ENCODE measurements around the gene HS3ST4.

The HS3ST4 gene

GRCh38 chr16:25828510-25828909 is 136.8 kb downstream of the HS3ST4 start:
- no peaks in the 10 kb centered on the region for H3K9me3 Mint-ChIP-seq
- no peaks in the 10 kb centered on the region for H3K4me1 Mint-ChIP-seq (ENCODE audit: low read depth)
- H3K27ac Mint-ChIP-seq, result no peak overlapping the region
- no peaks in the 10 kb centered on the region for H3K36me3 Mint-ChIP-seq (ENCODE audit: low read depth)
- H3K27me3 Mint-ChIP-seq (ENCODE audit: low read depth), result no peaks in the 10 kb centered on the region
- H3K4me3 Mint-ChIP-seq, result no peak overlapping the region

GRCh38 chr16:25832291-25832690 is 140.5 kb downstream of the HS3ST4 start:
- Mint-ChIP-seq H3K4me3 (no peak overlapping the region), H3K4me1 (ENCODE audit: low read depth) (no peaks in the 10 kb centered on the region), H3K9me3 (no peaks in the 10 kb centered on the region), H3K36me3 (ENCODE audit: low read depth) (no peaks in the 10 kb centered on the region), H3K27me3 (ENCODE audit: low read depth) (no peaks in the 10 kb centered on the region), H3K27ac (no peak overlapping the region)

GRCh38 chr16:25834101-25834500 is 142.3 kb downstream of the HS3ST4 start:
- H3K4me1 Mint-ChIP-seq (ENCODE audit: low read depth), result peaks cover 3% of the 10 kb centered on the region

DNA sequence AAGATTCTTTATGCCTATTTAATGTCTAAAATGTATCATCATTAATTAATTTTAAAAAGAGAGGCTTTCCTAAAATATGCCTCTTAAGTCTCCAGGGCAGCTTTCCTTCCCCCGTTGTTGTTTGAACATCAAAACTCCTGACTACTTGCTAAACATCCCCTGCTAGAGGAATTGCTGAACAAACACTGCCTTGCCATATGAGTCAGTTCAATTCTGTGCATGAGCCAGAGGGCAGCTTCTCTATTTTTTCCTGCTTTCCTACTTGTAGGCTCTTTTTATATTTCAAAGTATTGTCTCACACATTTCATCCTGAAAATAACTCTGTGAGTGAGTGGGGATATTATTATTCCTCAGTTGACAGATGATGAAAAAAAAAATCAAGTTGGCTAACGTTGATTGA is 143.4 kb downstream of the HS3ST4 start:
- Mint-ChIP-seq H3K4me1 (ENCODE audit: low read depth) (peaks cover 3% of the 10 kb centered on the region), H3K4me3 (no peak overlapping the region), H3K9me3 (no peaks in the 10 kb centered on the region), H3K27ac (no peak overlapping the region), H3K36me3 (ENCODE audit: low read depth) (no peaks in the 10 kb centered on the region), H3K27me3 (ENCODE audit: low read depth) (no peaks in the 10 kb centered on the region)

More at GRCh38 chr16:25834101-25834500, 142.3 kb downstream of the HS3ST4 start:
- H3K9me3 Mint-ChIP-seq, result no peaks in the 10 kb centered on the region
- no peak overlapping the region for H3K27ac Mint-ChIP-seq
- H3K36me3 Mint-ChIP-seq (ENCODE audit: low read depth), result no peaks in the 10 kb centered on the region
- no peaks in the 10 kb centered on the region for H3K27me3 Mint-ChIP-seq (ENCODE audit: low read depth)
- no peak overlapping the region for H3K4me3 Mint-ChIP-seq

- H3K27me3 Mint-ChIP-seq (ENCODE audit: low read depth), result no peaks in the 10 kb centered on the region
- no peak overlapping the region for H3K4me3 Mint-ChIP-seq
- H3K9me3 Mint-ChIP-seq, result no peaks in the 10 kb centered on the region
- H3K36me3 Mint-ChIP-seq (ENCODE audit: low read depth), result no peaks in the 10 kb centered on the region
- peaks cover 3% of the 10 kb centered on the region for H3K4me1 Mint-ChIP-seq (ENCODE audit: low read depth)
- H3K27ac Mint-ChIP-seq, result no peak overlapping the region
Measured at GRCh38 chr16:25838724-25839186, 147.0 kb downstream of the HS3ST4 start.

GRCh38 chr16:25841761-25842160 is 150.0 kb downstream of the HS3ST4 start:
- no peaks in the 10 kb centered on the region for H3K9me3 Mint-ChIP-seq
- peaks cover under 1% of the 10 kb centered on the region for H3K27me3 Mint-ChIP-seq (ENCODE audit: low read depth)
- peaks cover 3% of the 10 kb centered on the region for H3K4me1 Mint-ChIP-seq (ENCODE audit: low read depth)
- no peaks in the 10 kb centered on the region for H3K36me3 Mint-ChIP-seq (ENCODE audit: low read depth)
- H3K27ac Mint-ChIP-seq, result no peak overlapping the region
- H3K4me3 Mint-ChIP-seq, result no peak overlapping the region

GRCh38 chr16:25845901-25846300 is 154.1 kb downstream of the HS3ST4 start:
- Mint-ChIP-seq H3K36me3 (ENCODE audit: low read depth) (no peaks in the 10 kb centered on the region), H3K4me3 (no peak overlapping the region), H3K4me1 (ENCODE audit: low read depth) (no peaks in the 10 kb centered on the region)

GRCh38 chr16:25854141-25854540 is 162.4 kb downstream of the HS3ST4 start:
- H3K27ac Mint-ChIP-seq, result no peak overlapping the region
- no peaks in the 10 kb centered on the region for H3K36me3 Mint-ChIP-seq (ENCODE audit: low read depth)
- H3K4me3 Mint-ChIP-seq, result no peak overlapping the region
- no peaks in the 10 kb centered on the region for H3K9me3 Mint-ChIP-seq
- no peaks in the 10 kb centered on the region for H3K27me3 Mint-ChIP-seq (ENCODE audit: low read depth)
- H3K4me1 Mint-ChIP-seq (ENCODE audit: low read depth), result no peaks in the 10 kb centered on the region

More at GRCh38 chr16:25845901-25846300, 154.1 kb downstream of the HS3ST4 start:
- Mint-ChIP-seq H3K27ac (no peak overlapping the region), H3K27me3 (ENCODE audit: low read depth) (peaks cover 3% of the 10 kb centered on the region), H3K9me3 (no peaks in the 10 kb centered on the region)

GRCh38 chr16:25855063-25855462 is 163.3 kb downstream of the HS3ST4 start:
- H3K4me1 Mint-ChIP-seq (ENCODE audit: low read depth), result no peaks in the 10 kb centered on the region
- H3K27me3 Mint-ChIP-seq (ENCODE audit: low read depth), result no peaks in the 10 kb centered on the region
- no peaks in the 10 kb centered on the region for H3K36me3 Mint-ChIP-seq (ENCODE audit: low read depth)
- H3K9me3 Mint-ChIP-seq, result no peaks in the 10 kb centered on the region
- no peak overlapping the region for H3K27ac Mint-ChIP-seq
- no peak overlapping the region for H3K4me3 Mint-ChIP-seq

DNA sequence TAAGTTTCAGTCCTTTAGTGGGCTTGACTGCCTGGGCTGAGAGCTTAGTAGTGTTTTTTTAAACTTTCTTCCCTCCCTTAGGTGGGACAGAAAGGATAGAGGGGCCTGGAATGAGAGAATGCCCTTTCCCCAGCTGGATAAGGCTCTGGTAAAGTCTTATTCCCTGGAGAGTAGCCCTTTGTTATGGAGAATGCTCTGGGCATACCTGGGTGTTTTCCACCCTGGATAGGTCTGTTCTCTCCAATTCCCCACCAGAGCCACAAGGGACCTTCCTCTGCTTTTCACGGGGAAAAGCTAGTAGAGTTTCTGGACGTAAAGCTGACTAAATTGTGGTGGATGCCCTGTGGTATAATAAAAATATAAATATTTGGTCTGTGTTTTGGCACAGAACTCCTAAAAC is 164.1 kb downstream of the HS3ST4 start:
- H3K9me3 Mint-ChIP-seq, result no peaks in the 10 kb centered on the region
- no peaks in the 10 kb centered on the region for H3K36me3 Mint-ChIP-seq (ENCODE audit: low read depth)
- no peaks in the 10 kb centered on the region for H3K27me3 Mint-ChIP-seq (ENCODE audit: low read depth)
- no peak overlapping the region for H3K27ac Mint-ChIP-seq
- H3K4me1 Mint-ChIP-seq (ENCODE audit: low read depth), result no peaks in the 10 kb centered on the region
- no peak overlapping the region for H3K4me3 Mint-ChIP-seq

GRCh38 chr16:25859645-25860044 is 167.9 kb downstream of the HS3ST4 start:
- Mint-ChIP-seq H3K27ac (no peak overlapping the region), H3K4me1 (ENCODE audit: low read depth) (no peaks in the 10 kb centered on the region), H3K4me3 (no peak overlapping the region), H3K27me3 (ENCODE audit: low read depth) (no peaks in the 10 kb centered on the region), H3K36me3 (ENCODE audit: low read depth) (no peaks in the 10 kb centered on the region), H3K9me3 (no peaks in the 10 kb centered on the region)

GRCh38 chr16:25867041-25867440 is 175.3 kb downstream of the HS3ST4 start:
- Mint-ChIP-seq H3K9me3 (peaks cover 3% of the 10 kb centered on the region), H3K36me3 (ENCODE audit: low read depth) (no peaks in the 10 kb centered on the region), H3K4me3 (no peak overlapping the region), H3K27me3 (ENCODE audit: low read depth) (no peaks in the 10 kb centered on the region), H3K4me1 (ENCODE audit: low read depth) (no peaks in the 10 kb centered on the region), H3K27ac (no peak overlapping the region)

DNA sequence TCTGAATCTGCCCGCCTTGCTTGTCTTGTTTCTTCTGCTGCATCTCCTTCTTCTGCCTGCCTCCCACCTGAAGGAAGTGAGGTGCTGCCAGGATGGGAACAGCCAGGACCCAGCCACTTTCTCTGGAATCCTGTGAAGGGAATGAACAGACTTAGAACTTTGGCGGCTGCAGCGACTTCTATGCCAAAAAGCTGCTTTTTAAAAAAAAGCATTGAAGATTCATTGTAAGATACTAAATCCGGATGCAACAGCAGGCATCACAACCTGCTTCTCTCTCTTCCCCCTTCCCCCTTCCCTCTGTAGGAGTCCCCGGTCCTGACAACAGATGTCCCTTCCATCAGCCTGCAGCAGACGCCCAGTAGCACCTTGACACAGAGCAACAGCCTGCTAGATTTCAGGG is 176.3 kb downstream of the HS3ST4 start:
- Mint-ChIP-seq H3K27ac (no peak overlapping the region), H3K36me3 (ENCODE audit: low read depth) (no peaks in the 10 kb centered on the region), H3K4me1 (ENCODE audit: low read depth) (no peaks in the 10 kb centered on the region), H3K4me3 (no peak overlapping the region), H3K27me3 (ENCODE audit: low read depth) (no peaks in the 10 kb centered on the region), H3K9me3 (peaks cover 7% of the 10 kb centered on the region)

DNA sequence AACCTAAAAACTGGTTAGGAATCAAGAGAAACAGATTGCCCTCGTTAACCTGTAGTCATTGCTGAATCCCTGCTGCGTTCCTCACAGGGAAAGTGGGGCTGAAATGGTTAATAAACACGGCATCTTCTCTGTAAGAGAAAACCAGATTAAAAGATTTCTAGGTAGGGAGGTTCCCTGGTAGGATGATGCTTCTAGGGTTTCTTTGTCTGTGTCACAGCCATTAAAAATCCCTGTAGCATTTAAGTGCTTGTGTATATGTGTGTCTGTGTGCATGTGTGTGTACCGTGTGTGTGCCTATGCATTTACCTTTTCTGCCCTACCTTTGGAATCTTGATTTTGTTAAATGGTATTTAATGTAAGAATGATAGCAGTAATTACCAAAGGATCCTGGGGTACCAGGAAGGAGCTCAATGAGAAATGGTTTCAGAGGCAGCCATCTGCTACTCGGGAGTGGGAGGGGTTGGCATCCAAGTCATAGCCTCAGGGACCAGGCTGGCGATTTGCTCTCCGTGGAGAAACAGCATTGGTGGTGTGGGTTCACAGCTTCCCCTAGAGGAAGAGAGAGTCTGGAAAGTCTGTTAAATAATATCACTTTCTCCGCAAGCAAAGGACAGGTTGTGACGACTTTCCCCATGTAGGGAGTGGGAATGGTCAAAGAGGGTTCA is 177.1 kb downstream of the HS3ST4 start:
- Mint-ChIP-seq H3K4me3 (no peak overlapping the region), H3K36me3 (ENCODE audit: low read depth) (no peaks in the 10 kb centered on the region), H3K27me3 (ENCODE audit: low read depth) (no peaks in the 10 kb centered on the region), H3K9me3 (peaks cover 14% of the 10 kb centered on the region), H3K27ac (no peak overlapping the region), H3K4me1 (ENCODE audit: low read depth) (no peaks in the 10 kb centered on the region)

DNA sequence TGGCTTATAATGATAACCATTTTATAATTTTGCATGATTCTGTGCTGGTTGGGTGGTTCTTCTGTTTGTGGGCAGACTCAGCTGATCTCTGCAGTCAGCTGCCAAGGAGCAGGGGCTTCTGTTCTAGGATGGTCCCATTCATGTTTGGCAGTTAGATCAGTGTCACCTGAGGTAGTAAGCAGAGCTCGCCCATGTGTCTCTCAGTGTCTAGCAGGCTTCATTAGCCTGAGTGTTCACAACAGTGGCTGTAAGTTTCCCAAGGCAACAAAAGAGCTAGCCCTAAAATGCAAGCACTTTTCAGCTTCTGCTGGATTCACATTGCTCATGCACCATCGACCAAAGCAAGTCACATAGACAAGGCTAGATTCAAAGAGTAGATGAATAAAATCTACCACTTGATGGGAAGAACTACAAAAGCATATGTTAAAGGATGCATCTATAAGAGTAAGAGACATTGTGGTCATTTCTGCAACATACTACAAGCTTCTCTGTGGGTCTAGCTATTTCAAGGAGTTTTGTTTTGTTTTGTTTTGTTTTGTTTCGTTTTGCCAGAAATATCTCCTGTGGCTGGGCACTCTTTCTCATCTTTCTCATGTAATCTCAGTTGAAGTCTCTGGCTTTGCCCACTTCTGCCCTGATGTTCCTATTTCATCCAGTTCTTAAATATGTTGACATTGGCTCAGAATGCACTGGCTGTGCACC is 180.8 kb downstream of the HS3ST4 start:
- Mint-ChIP-seq H3K36me3 (ENCODE audit: low read depth) (no peaks in the 10 kb centered on the region), H3K4me1 (ENCODE audit: low read depth) (no peaks in the 10 kb centered on the region), H3K27me3 (ENCODE audit: low read depth) (no peaks in the 10 kb centered on the region), H3K27ac (no peak overlapping the region), H3K9me3 (peaks cover 11% of the 10 kb centered on the region), H3K4me3 (no peak overlapping the region)
